Endothelial cell of hepatic sinusoid (primary cell): ENCODE measurements around the gene PTPRN.
"Not testable (repeated sequence)": the region's sequence is repeated elsewhere in the genome, so short reads cannot be mapped to it uniquely, and the experiment has no call there.

Source experiments
- in situ Hi-C: cut with HindIII; loops from 2 replicates; pipeline ENCODE4 v1.10.0; 2017; ENCODE audit warnings: low sequenced_read_pairs

Gene PTPRN

GRCh38 chr2:219309278-219309677 is at the start of gene PTPRN:
Gene PTPRN (minus strand): TSS chr2:219309401. CDS start chr2:219309332, 69 bp downstream.
- in situ Hi-C loops: no loop called here

DNA sequence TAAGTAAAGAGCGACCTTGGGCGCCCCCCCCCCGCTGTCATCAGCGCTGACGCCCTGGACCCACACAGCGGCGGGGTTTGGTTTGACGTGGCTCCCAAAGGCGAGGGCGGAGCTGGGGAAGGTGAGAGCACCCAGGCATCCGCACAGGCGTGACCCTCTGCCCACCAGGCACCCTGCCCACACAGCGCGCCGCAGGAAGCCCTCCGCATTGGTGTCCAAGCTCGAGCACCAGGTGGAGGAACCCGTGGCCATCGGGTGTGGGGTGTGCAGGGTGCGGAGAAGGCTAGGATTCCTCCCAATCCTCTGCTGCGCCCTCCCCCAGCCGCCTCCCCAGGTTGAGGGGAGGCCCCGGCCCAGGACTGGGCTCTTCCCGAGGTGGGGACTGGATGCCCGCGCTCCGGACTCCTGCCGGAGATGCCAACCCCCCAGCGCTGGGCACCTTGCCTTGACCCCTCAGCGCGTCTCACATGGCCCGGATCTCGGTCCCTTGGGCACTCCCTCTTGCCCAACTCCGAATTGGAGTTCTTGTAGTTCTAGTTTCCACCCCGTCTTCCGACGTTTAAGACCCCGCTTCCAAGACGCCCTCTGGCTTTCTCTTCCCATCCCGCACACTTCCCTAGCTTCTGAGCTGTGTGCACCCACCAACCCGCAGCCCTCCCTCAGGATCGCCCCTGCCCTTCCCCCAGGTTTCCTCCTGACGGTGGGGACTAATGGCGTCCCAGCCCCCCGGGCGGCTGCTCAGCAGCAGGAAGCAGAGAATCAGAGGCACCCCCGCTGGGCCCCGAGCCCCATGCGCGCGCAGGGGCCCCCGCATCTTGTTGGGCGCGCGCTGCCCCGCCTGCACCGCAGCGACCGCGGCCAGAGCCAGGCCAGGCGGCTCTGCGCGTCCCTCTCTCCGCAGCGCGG is 49.2 kb upstream of the PTPRN start:
- in situ Hi-C loops: no loop called here

GRCh38 chr2:219356834-219357233 is 47.6 kb upstream of the PTPRN start:
- in situ Hi-C loops: no loop called here

GRCh38 chr2:219354582-219354981 is 45.4 kb upstream of the PTPRN start:
- in situ Hi-C loops: no loop called here

DNA sequence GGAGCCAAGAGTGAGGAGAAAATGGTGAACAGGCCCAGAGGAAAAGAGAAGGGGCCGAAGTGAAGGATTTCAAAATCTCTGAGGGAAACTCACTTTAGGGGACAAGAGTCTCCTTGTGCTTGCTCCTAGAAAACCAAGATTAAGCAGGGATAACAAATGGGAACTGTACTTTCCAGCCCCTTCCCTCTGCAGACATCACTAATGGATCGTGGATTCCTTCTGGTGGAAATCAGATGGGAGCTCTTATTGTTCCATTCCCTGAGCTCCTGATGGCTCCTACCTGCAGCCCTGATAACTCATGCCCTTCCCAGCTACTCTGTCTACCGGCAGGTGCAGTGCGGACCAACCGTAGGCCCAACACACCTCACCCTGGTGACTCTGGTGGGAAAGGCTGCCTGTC is 43.9 kb upstream of the PTPRN start:
- in situ Hi-C loops: no loop called here

DNA sequence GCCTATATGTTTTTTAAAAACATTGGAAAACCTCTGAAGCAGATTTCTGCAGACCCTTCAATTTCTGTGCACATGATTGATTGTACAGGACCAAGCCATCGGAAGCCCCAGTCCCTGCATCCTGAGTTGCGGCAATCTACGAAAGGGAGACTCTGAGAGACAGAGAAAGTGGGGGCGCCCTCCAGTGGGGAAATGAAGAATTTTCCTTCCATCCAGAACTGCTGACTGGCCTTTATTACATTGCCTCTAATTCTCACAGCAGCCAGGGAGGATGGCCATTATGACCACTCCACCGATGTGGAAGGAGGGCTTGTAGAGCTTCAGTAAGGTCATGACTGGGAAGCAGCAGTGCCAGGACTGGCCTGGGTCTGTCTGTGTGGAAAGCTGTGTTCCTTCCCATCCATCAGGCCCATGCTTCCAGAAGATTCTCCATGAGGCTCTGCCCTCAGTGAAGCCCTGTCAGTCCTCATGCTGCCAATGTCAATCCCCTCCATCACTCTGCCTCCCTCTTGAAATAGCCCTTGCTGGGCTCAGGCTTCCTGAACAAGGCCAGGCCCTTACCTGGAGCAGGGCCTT is 43.3 kb upstream of the PTPRN start:
- in situ Hi-C loops: no loop called here

- in situ Hi-C loops: no loop called here
Measured at GRCh38 chr2:219350710-219351221, 41.6 kb upstream of the PTPRN start.

GRCh38 chr2:219350215-219350614 is 41.0 kb upstream of the PTPRN start:
- in situ Hi-C loops: no loop called here

DNA sequence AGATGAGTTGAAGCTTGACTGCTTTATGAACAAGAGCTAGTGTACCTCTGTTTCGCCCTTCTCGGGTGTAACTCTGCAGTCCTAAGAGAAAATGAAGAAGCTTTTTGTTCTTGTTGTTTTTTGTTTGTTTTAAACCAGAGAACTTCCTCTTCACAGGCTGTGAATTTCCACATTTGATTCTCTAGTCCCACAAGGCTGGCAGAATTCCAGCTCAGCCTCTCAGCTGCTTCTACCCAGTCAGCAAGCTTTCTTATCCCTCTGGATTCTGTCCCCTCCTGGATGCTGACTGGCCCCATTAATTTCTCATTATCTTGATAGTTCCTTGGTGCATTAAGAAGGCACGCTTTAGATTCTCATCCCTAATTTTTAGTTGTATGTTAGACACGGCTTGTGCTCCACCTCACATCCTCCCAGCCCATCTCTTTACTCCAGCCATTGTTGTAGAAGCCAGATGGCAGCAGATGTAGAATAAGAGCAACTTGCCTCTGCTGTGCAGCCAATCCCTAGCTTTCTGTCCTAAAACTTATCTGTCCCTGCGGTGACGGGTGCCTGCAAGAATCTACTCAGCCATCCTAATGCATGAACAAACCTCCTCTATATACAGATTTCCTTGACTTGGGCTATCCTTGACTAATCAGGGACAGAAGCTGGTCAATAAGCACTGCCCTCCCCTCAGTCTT is 35.7 kb upstream of the PTPRN start:
- in situ Hi-C loops: loop anchor here (25.0 kb wide), 1 partner anchor 283 kb away; the partner anchor contains the start of gene IHH

GRCh38 chr2:219335373-219335786 is 26.2 kb upstream of the PTPRN start:
- in situ Hi-C loops: loop anchor here (25.0 kb wide), 1 partner anchor 273 kb away; the partner anchor contains the start of gene IHH

GRCh38 chr2:219334076-219334475 is 24.9 kb upstream of the PTPRN start:
- in situ Hi-C loops: loop anchor here (5.0 to 25.0 kb wide), 2 partner anchors 37 to 272 kb away; partner anchors contain the start of gene IHH

- in situ Hi-C loops: loop anchor here (5.0 to 25.0 kb wide), 2 partner anchors 35 to 270 kb away; partner anchors contain the start of gene IHH
Measured at GRCh38 chr2:219332542-219332941, 23.3 kb upstream of the PTPRN start, which contains the start of gene RESP18. Gene RESP18 (minus strand): TSS chr2:219332744.

DNA sequence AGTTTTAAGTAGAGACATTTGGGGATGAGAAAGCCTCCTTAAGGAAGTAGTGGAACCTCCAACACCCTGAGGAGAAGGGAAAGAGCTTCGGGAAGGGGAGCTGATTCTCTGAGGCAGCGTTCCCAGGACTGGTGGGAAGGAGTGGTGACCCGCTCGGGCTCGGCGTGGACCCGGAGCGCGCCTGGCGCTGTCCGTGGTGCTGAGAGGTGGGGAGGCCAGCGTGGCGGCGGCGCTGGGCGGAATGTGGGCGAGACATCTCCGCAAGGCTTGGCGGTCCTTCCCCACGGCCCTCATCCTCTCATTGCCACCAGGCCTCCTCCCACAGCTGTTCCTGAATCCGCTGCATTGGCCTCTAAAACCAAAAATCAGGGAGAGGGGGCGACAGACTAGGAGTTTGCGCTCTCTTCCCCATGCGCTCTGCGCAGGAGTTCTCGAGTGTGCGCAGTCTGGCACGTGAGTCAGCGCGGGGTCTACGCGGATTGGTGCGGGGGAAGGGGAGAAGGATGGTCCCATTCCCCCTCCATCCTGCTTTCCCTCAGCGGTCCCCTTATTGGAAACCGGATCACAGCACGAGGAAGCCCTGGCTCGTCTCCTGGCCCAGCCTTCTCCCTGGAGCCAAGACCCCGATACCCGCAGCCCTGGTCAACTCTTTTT is 22.5 kb upstream of the PTPRN start:
- in situ Hi-C loops: loop anchor here (5.0 to 25.0 kb wide), 2 partner anchors 34 to 269 kb away; partner anchors contain the start of gene IHH

DNA sequence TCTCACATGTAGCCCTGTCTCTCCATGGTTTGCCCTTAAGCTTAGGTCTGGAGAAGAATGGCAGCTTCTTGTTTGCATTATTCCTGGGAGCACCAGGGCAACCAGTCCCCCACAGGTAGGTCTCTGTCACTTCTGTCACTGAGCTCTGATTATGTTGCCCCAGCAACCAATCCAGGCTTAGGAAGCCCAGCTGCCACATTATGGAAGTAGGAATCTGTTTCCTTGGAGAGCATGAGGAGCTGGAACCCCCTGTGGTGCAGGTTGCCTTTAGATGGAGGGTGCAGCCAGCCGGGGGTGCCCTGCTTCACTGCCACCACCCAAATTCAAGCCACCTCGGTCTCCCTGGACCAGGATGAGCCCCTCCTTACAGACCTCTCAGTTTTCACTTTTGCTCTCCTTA is 18.5 kb upstream of the PTPRN start:
- in situ Hi-C loops: loop anchor here (25.0 kb wide), 1 partner anchor 265 kb away; the partner anchor contains the start of gene IHH

- in situ Hi-C loops: loop anchor here (25.0 kb wide), 1 partner anchor 263 kb away; the partner anchor contains the start of gene IHH
Measured at GRCh38 chr2:219325657-219326315, 16.6 kb upstream of the PTPRN start.

GRCh38 chr2:219325136-219325535 is 15.9 kb upstream of the PTPRN start:
- in situ Hi-C loops: loop anchor here (25.0 kb wide), 1 partner anchor 263 kb away; the partner anchor contains the start of gene IHH

- in situ Hi-C loops: no loop called here
Measured at GRCh38 chr2:219323434-219323833, 14.2 kb upstream of the PTPRN start.

DNA sequence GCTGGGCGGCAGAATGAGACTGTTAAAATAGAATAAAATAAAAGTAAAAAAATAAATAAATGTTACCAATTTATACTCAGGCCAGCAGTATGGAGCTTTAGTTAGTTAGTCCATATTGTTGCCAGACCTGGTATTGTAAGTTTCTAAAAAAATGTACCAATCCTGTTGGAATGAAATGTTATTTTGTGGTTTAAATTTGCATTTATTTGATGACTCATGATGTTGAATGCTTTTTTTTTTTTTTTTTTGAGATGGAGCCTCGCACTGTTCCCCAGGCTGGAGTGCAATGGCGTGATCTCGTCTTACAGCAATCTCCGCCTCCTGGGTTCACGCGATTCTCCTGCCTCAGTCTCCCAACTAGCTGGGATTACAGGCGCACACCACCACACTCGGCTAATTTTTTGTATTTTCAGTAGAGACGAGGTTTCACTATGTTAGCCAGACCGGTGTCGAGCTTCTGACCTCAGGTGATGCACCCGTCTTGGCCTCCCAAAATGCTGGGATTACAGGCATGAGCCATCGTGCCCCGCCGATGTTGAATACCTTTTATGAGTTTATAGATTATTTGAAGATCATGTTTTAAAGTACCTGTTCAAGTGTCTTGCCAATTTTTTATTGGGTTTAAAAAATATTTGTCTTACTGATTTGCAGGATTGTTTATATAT is 5.7 kb upstream of the PTPRN start:
- in situ Hi-C loops: no loop called here

DNA sequence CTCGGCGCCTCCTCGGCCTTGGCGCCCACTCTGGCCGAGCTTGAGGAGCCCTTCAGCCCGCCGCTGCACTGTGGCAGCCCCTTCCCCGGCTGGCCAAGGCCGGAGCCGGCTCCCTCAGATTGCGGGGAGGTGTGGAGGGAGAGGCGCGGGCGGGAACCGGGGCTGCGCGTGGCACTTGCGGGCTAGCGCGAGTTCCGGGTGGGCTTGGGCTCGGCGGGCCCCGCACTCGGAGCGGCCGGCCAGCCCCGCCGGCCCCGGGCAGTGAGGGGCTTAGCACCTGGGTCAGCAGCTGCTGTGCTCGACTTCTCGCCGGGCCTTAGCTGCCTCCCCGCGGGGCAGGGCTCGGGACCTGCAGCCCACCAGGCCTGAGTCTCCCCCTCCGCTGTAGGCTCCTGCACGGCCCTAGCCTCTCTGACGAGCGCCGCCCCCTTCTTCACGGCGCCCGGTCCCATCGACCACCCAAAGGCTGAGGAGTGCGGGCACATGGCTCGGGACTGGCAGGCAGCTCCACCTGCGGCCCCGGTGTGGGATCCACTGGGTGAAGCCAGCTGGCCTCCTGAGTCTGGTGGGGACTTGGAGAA is 3.6 kb upstream of the PTPRN start:
- in situ Hi-C loops: not testable (repeated sequence)
